Thoracic aorta (tissue), 2 donors: ENCODE results near the gene SS18L1. TPM values are rescaled to one million over a fixed set of nuclear protein-coding genes. Genes with fewer than 3 reads are reported as not detected.

ENCODE experiments used
- ATAC-seq: fragments of 150-250 bp; one replicate; pipeline ENCODE4 v1.8.0; 2017; ENCODE audit warnings: low read depth; ENCODE audit not compliant: insufficient number of reproducible peaks, low FRiP score
- DNase-seq: peaks from one replicate; pipeline ENCODE4 v3.0.0-alpha.2; 2020; ENCODE audit warnings: low spot score
- H3K27ac ChIP-seq, 2 donors: fragments of 200-600 bp; sonication (generic); 1 replicate in 1 of 2; 2 replicates in 1 of 2; pipeline ENCODE4 v1.5.1; 2016; ENCODE audit warnings: mild to moderate bottlenecking in 2 of 2, moderate library complexity in 2 of 2
- H3K27me3 ChIP-seq: fragments of 200-600 bp; sonication (generic); replicated peaks from 2 replicates; pipeline ENCODE4 v1.6.0; 2016; ENCODE audit warnings: mild to moderate bottlenecking; ENCODE audit not compliant: insufficient read depth
- H3K36me3 ChIP-seq: fragments of 200-600 bp; sonication (generic); one replicate; pipeline ENCODE4 v1.5.1; 2016
- H3K4me1 ChIP-seq, 2 donors: fragments of 200-600 bp; sonication (generic); 1 replicate in 1 of 2; 2 replicates in 1 of 2; pipeline versions ENCODE4 v1.5.1 to v1.6.0; 2016; ENCODE audit warnings: low read depth in 2 of 2, mild to moderate bottlenecking in 1 of 2; ENCODE audit not compliant: control insufficient read depth in 1 of 2
- H3K4me3 ChIP-seq: fragments of 200-600 bp; sonication (generic); 2 replicates; pipeline ENCODE4 v1.5.1; 2016; ENCODE audit warnings: mild to moderate bottlenecking
- H3K9me3 ChIP-seq: fragments of 200-600 bp; sonication (generic); 2 replicates; pipeline ENCODE4 v1.5.1; 2016
- CTCF ChIP-seq: fragments of 200-600 bp; sonication (generic); IDR thresholded peaks from one replicate; pipeline ENCODE4 v1.5.1; 2019; ENCODE audit warnings: antibody characterized with exemption
- total RNA-seq, 2 donors: library from RNA; depleted of rRNA; stranded (reverse); fragments of >200 nt; gene quantifications; one replicate each; pipeline versions ENCODE4 v1.1.0 to v1.2.3, GENCODE V29; 2016

SS18L1 gene
- total RNA-seq, 2 donors from 2014 or later = 10.7 to 21.7 TPM

DNA sequence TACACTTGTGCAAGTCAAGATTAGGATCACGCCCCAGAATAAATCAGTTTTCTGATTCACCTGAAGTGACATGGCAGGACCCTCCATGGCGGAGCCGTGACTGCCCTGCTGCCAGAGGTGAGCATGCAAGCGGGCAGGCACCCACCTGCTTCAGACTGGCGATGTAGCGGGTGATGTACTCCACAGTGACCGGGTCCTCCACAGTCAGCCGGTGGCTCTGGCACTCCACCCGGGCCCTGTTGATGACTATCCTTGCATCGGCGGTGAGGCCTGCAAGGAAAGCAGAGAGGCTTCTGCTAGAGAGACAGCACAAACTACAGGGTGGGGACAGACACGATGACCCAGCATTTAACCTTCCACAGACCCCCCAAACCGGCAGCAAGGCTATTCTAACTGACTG is 3.9 kb upstream of the SS18L1 start:
- Histone ChIP-seq H3K36me3 (peaks cover 41% of the 10 kb centered on the region), H3K4me1 (peaks cover 17 to 26% of the 10 kb centered on the region in 2 donors), H3K9me3 (no peaks in the 10 kb centered on the region), H3K27me3 (no peaks in the 10 kb centered on the region), H3K4me3 (no peak overlapping the region), H3K27ac (no peak overlapping the region)
- DNase-seq (no peak), ATAC-seq (no peak)
- no peak for TF ChIP-seq CTCF

GRCh38 chr20:62141043-62141396 is 2.5 kb upstream of the SS18L1 start:
- Histone ChIP-seq H3K27ac (peak overlapping the region in 1 of 2 donors; percentile 84), H3K4me1 (peaks cover 25 to 39% of the 10 kb centered on the region in 2 donors), H3K27me3 (no peaks in the 10 kb centered on the region), H3K4me3 (peak overlapping the region; percentile 89), H3K36me3 (peaks cover 41% of the 10 kb centered on the region), H3K9me3 (no peaks in the 10 kb centered on the region)
- DNase-seq = no peak
- no peak for TF ChIP-seq CTCF
- ATAC-seq = no peak

GRCh38 chr20:62141397-62142251 is 1.9 kb upstream of the SS18L1 start:
- H3K9me3 ChIP-seq = no peaks in the 10 kb centered on the region
- peak overlapping the region; percentile 89 for H3K4me3 ChIP-seq
- no peak for DNase-seq
- H3K36me3 ChIP-seq = peaks cover 37% of the 10 kb centered on the region
- H3K4me1 ChIP-seq = peaks cover 25 to 43% of the 10 kb centered on the region in 2 donors
- TF ChIP-seq CTCF = no peak
- ATAC-seq = no peak
- no peaks in the 10 kb centered on the region for H3K27me3 ChIP-seq
- peak overlapping the region in 1 of 2 donors; percentile 84 for H3K27ac ChIP-seq

- Histone ChIP-seq H3K9me3 (no peaks in the 10 kb centered on the region), H3K4me1 (peaks cover 25 to 51% of the 10 kb centered on the region in 2 donors), H3K4me3 (peak overlapping the region; percentile 89), H3K27ac (peak overlapping the region; percentile 84), H3K27me3 (no peaks in the 10 kb centered on the region), H3K36me3 (peaks cover 30% of the 10 kb centered on the region)
- no peak for TF ChIP-seq CTCF
- DNase-seq (no peak), ATAC-seq (no peak)
Measured at GRCh38 chr20:62142252-62143080, 1.1 kb upstream of the SS18L1 start.
